HCT116 (cell line): Measurements from ENCODE around the gene MYBL2. TPM values are rescaled to one million over a fixed set of nuclear protein-coding genes. Genes with fewer than 3 reads are reported as not detected.

Experiments used
- ATAC-seq: fragments of 200-7000 bp; cut with Tn5 transposase; 2 replicates; pipeline ENCODE4 v1.9.1; 2020; ENCODE audit warnings: mild to moderate bottlenecking, moderate library complexity
- BruUV-seq: library from RNA; stranded (reverse); fragments of 400-500 nt; replicated peaks from 2 replicates; lab custom pipeline; 2021; lab: Mats Ljungman, UMichigan
- CTCF ChIA-PET: fragments of 300-600 bp; sonication (Branson Sonifier 250); formaldehyde crosslinking; loops from one replicate; lab custom pipeline; 2021; ENCODE audit warnings: antibody characterized with exemption; lab: Charles Lee
- POLR2A ChIA-PET: fragments of 300-600, 350-600 bp; sonication (Branson Sonifier 250); formaldehyde crosslinking; loops from one replicate; lab custom pipeline; 2021; ENCODE audit warnings: antibody characterized with exemption; lab: Charles Lee
- RAD21 ChIA-PET, 2 experiments: fragments of 300-600 bp; sonication (Branson Sonifier 250); formaldehyde crosslinking; loops; one replicate each; lab custom pipeline; 2023; ENCODE audit warnings: low total read pairs in 2 of 2; ENCODE audit not compliant: uncharacterized antibody in 2 of 2, unreplicated experiment in 2 of 2, low non-redundant PET in 1 of 2; lab: Charles Lee
- DNase-seq: peaks from one replicate; pipeline ENCODE4 v3.0.0-alpha.2; 2010; ENCODE audit warnings: low read depth, low spot score
- H2AFZ ChIP-seq: fragments of 200-600 bp; shearing (Covaris generic), sonication (generic); 2 replicates; pipeline ENCODE4 v1.6.1; 2017; ENCODE audit warnings: low read depth, mixed run types, mixed read lengths, antibody characterized with exemption, low read length; ENCODE audit not compliant: poor library complexity, severe bottlenecking
- H3K27ac ChIP-seq: 2 replicates; pipeline ENCODE4 v1.5.1; 2012; ENCODE audit warnings: low read depth, low read length
- H3K27me3 ChIP-seq: fragments of 200-600 bp; sonication (generic); 2 replicates; pipeline ENCODE4 v1.6.1; 2016; ENCODE audit warnings: mixed run types, low read length, mixed read lengths; ENCODE audit not compliant: insufficient read depth
- H3K36me3 ChIP-seq, 2 experiments: fragments of 200-500 bp in 1 of 2; fragments of 200-600 bp in 1 of 2; sonication (Bioruptor generic) in 1 of 2; sonication (generic) in 1 of 2; 2 replicates each; pipeline versions ENCODE4 v1.5.1 to v1.6.1; 2014 to 2016; ENCODE audit warnings: low read length in 2 of 2, inconsistent platforms in 1 of 2, mixed read lengths in 1 of 2, mixed run types in 1 of 2; ENCODE audit not compliant: insufficient read depth in 2 of 2, control insufficient read depth in 1 of 2
- H3K4me1 ChIP-seq, 2 experiments: fragments of 200-600 bp in 1 of 2; sonication (generic) in 1 of 2; 2 replicates each; pipeline versions ENCODE4 v1.5.1 to v1.6.1; 2012 to 2017; ENCODE audit warnings: low read length in 2 of 2, inconsistent platforms in 1 of 2, mild to moderate bottlenecking in 1 of 2, mixed read lengths in 1 of 2, mixed run types in 1 of 2, moderate library complexity in 1 of 2; ENCODE audit not compliant: insufficient read depth in 2 of 2, control insufficient read depth in 1 of 2
- H3K4me2 ChIP-seq: fragments of 200-600 bp; sonication (generic); 2 replicates; pipeline ENCODE4 v1.6.1; 2017; ENCODE audit warnings: mixed run types, low read length, mixed read lengths
- H3K4me3 ChIP-seq, 2 experiments: fragments of 200-600 bp in 1 of 2; sonication (generic) in 1 of 2; replicated peaks in 1 of 2; 2 replicates each; pipeline ENCODE4 v1.5.1; 2011 to 2016; ENCODE audit warnings: low read length in 2 of 2, control low read depth in 1 of 2, low read depth in 1 of 2, mild to moderate bottlenecking in 1 of 2, mixed read lengths in 1 of 2, mixed run types in 1 of 2
- H3K79me2 ChIP-seq: fragments of 200-600 bp; sonication (generic); 2 replicates; pipeline ENCODE4 v1.6.1; 2017; ENCODE audit warnings: mild to moderate bottlenecking, mixed run types, low read length, moderate library complexity, mixed read lengths; ENCODE audit not compliant: insufficient read depth
- H3K9ac ChIP-seq: fragments of 200-600 bp; sonication (generic); 2 replicates; pipeline ENCODE4 v1.6.1; 2016; ENCODE audit warnings: low read length, mixed read lengths
- H3K9me2 ChIP-seq: fragments of 200-600 bp; sonication (generic), shearing (Covaris generic); 2 replicates; pipeline ENCODE4 v1.6.1; 2017; ENCODE audit warnings: mixed run types, mild to moderate bottlenecking, moderate library complexity; ENCODE audit not compliant: insufficient read depth
- H3K9me3 ChIP-seq, 2 experiments: fragments of 200-500 bp in 1 of 2; fragments of 200-600 bp in 1 of 2; sonication (Bioruptor generic) in 1 of 2; sonication (generic) in 1 of 2; 2 replicates each; pipeline ENCODE4 v1.6.1; 2014 to 2017; ENCODE audit warnings: low read length in 2 of 2, mixed read lengths in 2 of 2, inconsistent platforms in 1 of 2, low read depth in 1 of 2, mild to moderate bottlenecking in 1 of 2, mixed run types in 1 of 2, moderate library complexity in 1 of 2; ENCODE audit not compliant: control insufficient read depth in 1 of 2, insufficient read depth in 1 of 2
- H4K20me1 ChIP-seq: fragments of 200-600 bp; sonication (generic), shearing (Covaris generic); 2 replicates; pipeline ENCODE4 v1.6.1; 2017; ENCODE audit warnings: mixed run types, mild to moderate bottlenecking, moderate library complexity; ENCODE audit not compliant: insufficient read depth
- ATF3 ChIP-seq: IDR thresholded peaks from 2 replicates; pipeline ENCODE4 v1.6.1; 2012
- CBX3 ChIP-seq: IDR thresholded peaks from 2 replicates; pipeline ENCODE4 v1.6.1; 2012; ENCODE audit warnings: low read depth
- CTCF ChIP-seq, 3 experiments: fragments of 200-600 bp in 1 of 3; sonication (generic) in 1 of 3; IDR thresholded peaks in 2 of 3; conservative IDR thresholded peaks in 1 of 3; 2 replicates each; pipeline ENCODE4 v1.5.1; 2012 to 2017; ENCODE audit warnings: low read depth in 2 of 3, low read length in 2 of 3, antibody characterized with exemption in 1 of 3, borderline replicate concordance in 1 of 3, control low read depth in 1 of 3, mild to moderate bottlenecking in 1 of 3, mixed read lengths in 1 of 3, mixed run types in 1 of 3, moderate library complexity in 1 of 3; ENCODE audit not compliant: insufficient read depth in 1 of 3
- EGR1 ChIP-seq: IDR thresholded peaks from 2 replicates; pipeline ENCODE4 v1.6.1; 2012; ENCODE audit warnings: low read depth
- ELF1 ChIP-seq: IDR thresholded peaks from 2 replicates; pipeline ENCODE4 v1.6.1; 2012; ENCODE audit warnings: low read depth, borderline replicate concordance
- JUND ChIP-seq: IDR thresholded peaks from 2 replicates; pipeline ENCODE4 v1.6.1; 2012
- POLR2A ChIP-seq: IDR thresholded peaks from 2 replicates; pipeline ENCODE4 v1.7.0; 2011; ENCODE audit warnings: borderline replicate concordance; ENCODE audit not compliant: insufficient read depth, insufficient read length; ENCODE audit errors: extremely low read depth
- POLR2AphosphoS5 ChIP-seq: IDR thresholded peaks from 2 replicates; pipeline ENCODE4 v1.6.1; 2011; ENCODE audit warnings: mild to moderate bottlenecking, low read depth, low read length, moderate library complexity
- RAD21 ChIP-seq: IDR thresholded peaks from 2 replicates; pipeline ENCODE4 v1.6.1; 2012; ENCODE audit warnings: low read depth, mild to moderate bottlenecking
- REST ChIP-seq: IDR thresholded peaks from 2 replicates; pipeline ENCODE4 v1.6.1; 2012; ENCODE audit warnings: low read depth
- SIN3A ChIP-seq: IDR thresholded peaks from 2 replicates; pipeline ENCODE4 v1.6.1; 2012; ENCODE audit warnings: low read depth
- SP1 ChIP-seq: IDR thresholded peaks from 2 replicates; pipeline ENCODE4 v1.6.1; 2012; ENCODE audit warnings: low read depth
- TCF7L2 ChIP-seq: IDR thresholded peaks from 2 replicates; pipeline ENCODE4 v1.7.0; 2011; ENCODE audit warnings: borderline replicate concordance, inconsistent platforms; ENCODE audit not compliant: insufficient read depth, insufficient read length; ENCODE audit errors: extremely low read depth
- ZBTB33 ChIP-seq: IDR thresholded peaks from 2 replicates; pipeline ENCODE4 v1.6.1; 2011; ENCODE audit warnings: mild to moderate bottlenecking, low read length, moderate library complexity; ENCODE audit not compliant: insufficient replicate concordance; ENCODE audit errors: extremely low read depth
- intact Hi-C: fragments of 100-400 bp; cut with micrococcal nuclease; formaldehyde crosslinking; loops from 2 replicates; pipeline ENCODE4 v1.10.0; 2022
- total RNA-seq: library from RNA; stranded (reverse); gene quantifications from one replicate; pipeline ENCODE4 v1.2.1, GENCODE V29; 2021; ENCODE audit not compliant: unreplicated experiment

Gene MYBL2
- total RNA-seq, 1 experiment from 2014 or later: 92.1 TPM

GRCh38 chr20:43723735-43724134 lies 56.8 kb downstream of the MYBL2 start (continued):
- no peak for TF ChIP-seq REST

- RAD21 ChIA-PET: no interaction called here
- H3K4me2 ChIP-seq: no peak overlapping the region
- no TSS peak for BruUV-seq
- DNase-seq: no peak
- intact Hi-C loops: no loop called here
- H3K4me3 ChIP-seq: no peak overlapping the region
- no peaks in the 10 kb centered on the region for H3K9me3 ChIP-seq
- no peak overlapping the region for H3K9ac ChIP-seq
- no peaks in the 10 kb centered on the region for H3K36me3 ChIP-seq
- H2AFZ ChIP-seq: no peak overlapping the region
- POLR2A ChIA-PET: no interaction called here
- H3K9me2 ChIP-seq: no peaks in the 10 kb centered on the region
- no peak overlapping the region for H3K27ac ChIP-seq
- CTCF ChIA-PET: no interaction called here
- no peaks in the 10 kb centered on the region for H3K4me1 ChIP-seq
- H3K27me3 ChIP-seq: no peaks in the 10 kb centered on the region
- no peaks in the 10 kb centered on the region for H3K79me2 ChIP-seq
- H4K20me1 ChIP-seq: no peaks in the 10 kb centered on the region
- ATAC-seq: no peak
- no peak for TF ChIP-seq ELF1
- no peak for TF ChIP-seq JUND
- no peak for TF ChIP-seq ATF3
- TF ChIP-seq CTCF (IDR thresholded peaks at IDR 0.05 in 2 of 3, conservative IDR thresholded peaks at IDR 0.05 in 1 of 3; ENCODE audit: borderline replicate concordance in 1 of 3, insufficient read depth in 1 of 3, low read depth in 2 of 3, low read length in 2 of 3): no peak
- no peak for TF ChIP-seq POLR2A
- no peak for TF ChIP-seq RAD21
- no peak for TF ChIP-seq REST
- TF ChIP-seq SIN3A: no peak
- no peak for TF ChIP-seq CBX3
- TF ChIP-seq POLR2AphosphoS5: no peak
- TF ChIP-seq ZBTB33: no peak
- no peak for TF ChIP-seq SP1
- no peak for TF ChIP-seq TCF7L2
- no peak for TF ChIP-seq EGR1
Observed at GRCh38 chr20:43724383-43724782, 57.5 kb downstream of the MYBL2 start.
